GM19035 (cell line): ENCODE measurements around the gene PTPN14.
"Not testable (repeated sequence)": the region's sequence is repeated elsewhere in the genome, so short reads cannot be mapped to it uniquely, and the experiment has no call there.

Experiments
- ATAC-seq: cut with Tn5 transposase; IDR thresholded peaks from one replicate; pipeline ENCODE4 v1.9.1; 2021; ENCODE audit not compliant: unreplicated experiment

The PTPN14 gene

DNA sequence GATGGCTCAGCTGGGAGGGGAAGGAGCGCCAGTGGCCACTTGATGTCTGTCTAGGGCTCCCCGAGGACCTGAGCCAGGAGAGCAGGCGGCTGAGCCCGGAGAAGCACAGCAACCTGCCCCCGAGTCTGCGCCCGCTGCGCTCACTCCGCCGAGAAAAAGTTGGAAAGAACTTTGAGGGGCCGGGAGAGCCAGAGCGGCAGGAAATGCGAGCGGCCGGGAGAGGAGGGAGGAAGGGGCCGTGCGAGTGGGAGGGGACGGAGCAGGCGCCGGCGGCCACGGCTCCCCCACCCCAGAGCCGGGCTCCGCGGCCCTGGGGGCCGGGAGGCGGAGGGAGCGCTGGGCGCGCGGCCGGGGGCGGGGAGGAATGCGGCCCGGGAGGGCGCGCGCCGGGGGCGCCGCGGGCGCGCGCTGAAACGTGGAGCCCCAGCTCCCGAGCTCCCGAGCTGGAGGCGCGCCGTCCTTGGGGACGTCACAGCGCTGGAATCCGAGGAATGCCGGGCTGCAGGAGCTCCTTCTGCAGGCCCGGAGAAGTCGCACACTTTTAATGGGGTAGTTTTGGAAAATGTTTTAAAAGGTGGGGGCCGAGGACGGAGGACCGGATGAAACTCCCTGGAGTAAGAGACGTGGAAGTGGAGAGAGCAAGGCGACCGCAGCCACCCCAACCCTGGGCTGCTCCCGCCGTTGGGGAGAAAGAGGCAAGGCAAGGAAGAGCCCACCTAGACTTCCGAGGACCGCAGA lies at the start of gene PTPN14:
TSS of gene PTPN14 (minus strand) at position 167 of the 738 bp plus-strand sequence. CDS start 86,799 bp downstream, outside the sequence.
- ATAC-seq = no peak

DNA sequence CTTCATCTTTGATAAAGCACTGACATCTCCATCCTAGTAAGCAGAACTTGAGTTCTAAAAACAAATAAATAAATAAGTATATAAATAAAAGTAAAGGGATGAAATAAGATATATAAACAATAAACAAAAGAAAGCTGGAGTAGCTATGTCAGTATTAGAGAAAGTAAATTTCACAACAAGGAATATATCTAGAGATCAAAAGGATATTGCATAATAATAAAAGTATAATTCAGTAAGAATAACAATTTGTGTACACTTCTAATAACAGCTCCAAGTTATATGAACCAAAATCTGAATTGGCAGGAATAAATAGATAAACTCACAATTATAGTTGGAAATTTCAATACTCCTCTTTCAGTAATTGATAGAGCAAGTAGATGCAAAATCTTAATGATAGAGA lies 41.8 kb upstream of the PTPN14 start:
- no peak for ATAC-seq

DNA sequence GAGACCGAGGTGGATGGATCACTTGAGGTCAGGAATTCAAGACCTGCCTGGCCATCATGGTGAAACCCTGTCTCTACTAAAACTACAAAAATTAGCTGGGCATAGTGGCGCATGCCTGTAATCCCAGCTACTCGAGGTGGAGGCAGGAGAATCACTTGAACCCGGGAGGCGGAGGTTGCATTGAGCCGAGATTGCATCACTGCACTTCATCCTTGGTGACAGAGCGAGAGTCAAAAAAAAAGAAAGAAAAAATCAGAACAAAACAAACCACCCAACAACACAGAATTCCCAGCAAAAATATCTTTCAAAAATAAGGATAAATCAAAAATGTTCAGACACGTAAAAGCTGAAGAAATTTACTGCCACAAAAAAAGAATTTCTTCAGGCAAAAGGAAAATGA lies 40.5 kb upstream of the PTPN14 start:
- ATAC-seq = not testable (repeated sequence)

DNA sequence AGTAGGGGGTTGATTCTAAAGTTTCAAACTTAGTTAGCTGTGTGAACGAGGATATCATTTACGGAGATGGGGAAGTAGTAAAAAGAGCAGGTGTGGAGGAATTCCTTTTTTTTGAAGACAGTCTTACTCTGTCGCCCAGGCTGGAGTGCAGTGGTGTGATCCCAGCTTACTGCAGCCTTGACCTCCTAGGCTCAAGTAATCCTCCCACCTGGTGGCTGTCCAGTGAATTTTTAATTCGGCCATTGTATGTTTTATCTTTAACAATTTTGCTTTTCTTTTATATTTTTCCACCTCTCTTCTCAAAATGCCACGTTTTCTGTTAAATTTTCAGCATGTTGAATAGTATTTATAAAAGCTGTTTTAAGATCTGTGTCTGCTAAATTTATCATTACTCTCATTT lies 39.3 kb upstream of the PTPN14 start:
- no peak for ATAC-seq

DNA sequence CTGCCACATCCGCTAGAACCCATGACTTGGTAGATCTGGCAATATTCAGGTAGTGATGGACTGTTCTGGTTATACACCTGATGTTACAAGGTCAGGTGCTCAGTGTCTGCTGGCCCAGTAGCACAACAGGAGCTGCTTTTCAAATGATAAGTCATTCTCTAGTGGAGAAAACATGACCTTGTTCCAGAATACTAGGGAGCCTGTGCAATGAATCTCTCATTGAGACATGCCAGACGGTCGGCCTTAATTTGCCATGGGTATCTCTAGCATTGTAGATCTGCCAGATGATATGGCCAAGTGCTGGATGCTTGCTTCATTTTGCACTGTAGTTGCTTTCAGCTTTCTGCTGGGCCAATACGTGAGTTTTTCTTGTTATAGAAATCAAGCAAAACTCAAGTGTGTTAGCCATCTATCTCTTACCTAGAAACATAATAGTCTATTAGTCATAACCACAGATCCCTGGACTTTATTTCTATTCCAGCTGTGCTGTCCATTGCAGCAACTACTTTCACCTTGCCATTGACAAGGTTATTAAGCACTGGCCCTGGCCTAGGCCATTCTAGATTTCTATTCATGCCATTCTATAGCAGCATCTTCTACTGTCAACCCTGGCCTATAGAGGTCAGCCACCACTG lies 37.7 kb upstream of the PTPN14 start:
- ATAC-seq = no peak

DNA sequence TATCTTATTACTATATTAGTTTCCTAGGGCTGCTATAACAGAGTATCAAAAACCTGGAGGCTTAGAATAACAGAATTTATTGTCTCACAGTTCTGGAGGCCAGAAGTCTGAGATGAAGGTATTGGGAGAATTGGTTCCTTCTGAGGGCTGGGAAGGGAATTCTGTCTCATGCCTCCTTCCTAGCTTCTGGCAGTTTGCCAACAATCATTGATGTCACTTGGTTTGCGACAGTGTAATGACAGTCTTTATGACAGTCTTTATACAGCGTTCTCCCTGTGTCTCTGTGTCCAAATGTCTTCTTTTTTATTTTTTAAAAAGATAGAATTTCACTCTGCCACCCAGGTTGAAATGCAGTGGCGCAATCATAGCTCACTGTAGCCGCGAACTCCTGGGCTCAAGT lies 35.8 kb upstream of the PTPN14 start:
- no peak for ATAC-seq

DNA sequence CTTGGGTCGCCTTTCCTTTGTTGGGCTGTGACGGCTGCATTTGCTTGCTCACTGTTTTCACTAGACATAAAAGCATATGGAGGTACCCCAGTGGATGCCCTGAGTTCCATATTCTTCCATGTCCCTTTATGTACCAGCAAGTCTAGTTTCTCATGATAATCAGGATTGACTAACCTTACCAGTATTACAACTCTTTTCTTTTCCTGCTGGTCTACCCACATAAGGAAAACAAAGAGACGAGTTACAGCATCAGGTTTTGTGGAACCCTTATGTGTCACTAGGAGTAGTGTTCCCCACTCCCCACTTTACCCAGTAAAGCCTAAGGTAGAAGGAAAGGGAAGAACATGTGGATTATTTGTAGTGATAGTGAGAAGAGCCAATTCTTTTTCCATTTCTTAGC lies 35.2 kb upstream of the PTPN14 start:
- no peak for ATAC-seq

DNA sequence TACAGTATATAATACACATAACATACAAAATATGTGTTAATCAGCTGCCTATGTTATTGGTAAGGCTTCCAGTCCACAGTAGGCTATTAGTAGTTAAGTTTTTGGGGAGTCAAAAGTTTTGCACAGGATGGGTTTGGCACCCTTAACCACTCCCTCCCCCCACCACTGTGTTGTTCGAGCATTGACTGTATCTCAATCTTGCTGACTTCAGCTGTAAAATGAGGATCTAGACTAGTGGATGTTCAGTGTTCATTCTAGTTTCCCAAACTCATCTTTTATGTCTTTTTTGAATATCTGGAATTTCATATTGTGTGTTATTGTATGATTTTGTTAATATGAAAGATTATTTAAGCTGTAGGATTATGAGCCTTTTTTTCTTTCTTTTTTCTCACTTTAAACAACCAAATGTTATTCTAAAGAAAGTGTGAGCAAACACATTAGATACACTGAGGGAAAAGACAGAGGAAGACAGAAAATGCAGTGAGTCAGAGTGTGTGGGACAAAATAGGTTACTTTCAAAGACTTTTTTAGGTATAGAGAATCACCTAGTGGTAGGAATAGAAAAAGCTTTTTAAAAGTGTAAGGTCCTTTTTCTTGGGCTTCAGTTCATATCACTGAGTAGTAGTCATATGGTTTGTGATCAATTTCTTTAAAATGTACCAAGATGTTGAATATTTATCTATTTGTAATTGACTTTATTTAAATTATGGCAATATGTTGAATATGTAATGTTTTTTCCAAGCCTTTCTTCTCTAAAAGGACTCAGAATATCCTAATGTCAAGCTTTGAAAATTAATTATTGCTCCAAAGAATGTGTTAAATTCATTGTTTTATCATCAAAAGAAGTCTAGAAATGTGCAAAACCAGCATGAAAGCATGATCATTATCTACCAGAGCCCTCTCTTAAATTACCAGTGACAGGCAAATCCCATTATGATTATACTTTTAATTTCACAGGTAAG lies 33.7 kb upstream of the PTPN14 start:
- ATAC-seq = peak; percentile 80

DNA sequence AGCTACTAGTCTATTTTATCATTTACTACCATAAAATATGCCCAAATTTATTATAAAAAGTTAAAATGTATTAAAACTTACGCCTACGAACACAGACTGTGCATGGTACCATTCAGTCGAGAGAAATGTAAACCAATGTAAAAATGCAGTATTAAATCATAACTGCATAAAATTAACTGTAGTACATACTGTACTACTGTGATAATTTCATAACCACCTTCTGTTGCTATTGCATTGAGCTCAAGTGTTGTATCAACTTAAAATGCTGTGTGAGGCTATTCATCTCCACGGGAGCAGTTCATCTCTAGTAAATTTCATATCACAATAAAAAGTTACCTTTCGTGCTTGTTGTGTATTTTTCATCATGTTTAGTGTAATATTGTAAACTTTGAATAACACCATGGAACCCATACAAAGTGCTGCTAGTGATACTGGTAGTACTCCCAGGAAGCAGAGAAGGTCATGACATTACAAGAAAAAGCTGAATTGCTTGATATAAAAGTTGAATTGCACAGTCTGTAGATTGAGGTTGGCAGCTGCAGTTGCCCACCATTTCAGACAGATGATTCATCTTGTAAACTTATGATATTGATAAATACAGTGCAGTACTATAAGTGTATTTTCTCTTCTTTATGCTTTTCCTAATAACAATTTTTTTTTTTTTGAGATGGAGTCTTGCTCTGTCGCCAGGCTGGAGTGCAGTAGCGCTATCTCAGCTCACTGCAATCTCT lies 32.6 kb upstream of the PTPN14 start:
- ATAC-seq = no peak

DNA sequence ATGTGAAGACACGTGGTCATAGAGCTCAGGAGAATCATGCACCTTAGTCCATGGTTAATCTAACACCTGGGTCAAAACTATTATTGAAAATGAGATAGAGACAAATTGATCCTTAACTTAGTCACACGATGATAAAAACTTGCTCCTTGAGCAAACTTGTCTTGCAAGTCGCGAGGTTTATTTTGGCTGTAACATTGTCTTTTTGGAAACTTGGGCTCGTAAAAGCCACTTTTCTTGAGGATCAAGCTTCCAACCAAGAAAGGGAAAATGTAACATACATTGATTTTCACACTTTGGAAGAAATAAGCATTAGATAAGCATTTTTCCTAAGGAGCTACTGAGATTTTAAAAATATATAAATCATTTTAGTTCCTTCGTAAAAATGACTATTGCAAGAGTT lies 31.7 kb upstream of the PTPN14 start:
- ATAC-seq = no peak

DNA sequence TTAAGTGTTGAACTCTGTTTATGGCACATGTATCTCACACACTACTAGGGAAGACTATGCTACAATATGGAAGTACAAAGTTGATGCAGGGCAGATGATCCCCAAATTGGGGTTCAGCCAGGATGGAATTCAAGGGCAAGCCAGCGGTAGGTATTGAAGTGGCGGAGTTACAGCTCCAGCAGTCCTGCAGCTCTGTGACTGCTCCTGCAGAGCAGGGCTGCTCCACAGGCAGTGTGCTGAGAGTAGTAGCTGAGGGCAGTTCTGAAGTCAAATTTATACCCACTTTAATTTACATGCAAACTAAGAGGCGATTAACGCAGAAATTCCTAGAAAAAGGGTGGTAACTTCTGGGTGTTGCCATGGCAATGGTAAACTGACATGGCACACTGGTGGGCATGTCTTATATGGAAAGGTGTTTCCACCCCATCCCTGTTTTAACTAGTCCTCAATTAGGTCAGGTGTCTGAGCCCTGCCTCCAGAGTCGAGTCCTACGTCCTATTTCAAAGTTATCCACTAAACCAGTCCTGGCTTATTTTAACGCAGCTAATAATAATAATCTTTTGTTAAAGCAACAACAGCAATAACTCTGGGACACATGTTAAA lies 31.0 kb upstream of the PTPN14 start:
- no peak for ATAC-seq

DNA sequence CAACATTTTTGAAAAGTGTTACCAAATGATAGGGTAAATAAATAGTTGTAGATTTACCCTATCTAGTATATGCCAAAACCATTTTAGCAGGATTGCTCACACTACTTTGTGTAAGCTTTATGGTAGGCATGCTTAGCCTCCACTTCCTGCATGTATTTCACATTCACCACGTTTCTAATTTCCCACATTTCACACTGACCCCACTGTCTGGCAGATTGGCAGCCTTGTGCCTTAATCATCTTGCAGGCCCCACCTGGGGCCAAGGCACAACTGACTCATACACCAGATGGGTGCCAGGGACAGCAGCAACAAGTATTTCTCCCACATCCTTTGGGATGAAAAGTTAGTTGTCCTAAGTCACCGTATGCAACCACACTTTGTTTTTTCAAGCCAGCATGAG lies 30.4 kb upstream of the PTPN14 start:
- ATAC-seq = no peak

DNA sequence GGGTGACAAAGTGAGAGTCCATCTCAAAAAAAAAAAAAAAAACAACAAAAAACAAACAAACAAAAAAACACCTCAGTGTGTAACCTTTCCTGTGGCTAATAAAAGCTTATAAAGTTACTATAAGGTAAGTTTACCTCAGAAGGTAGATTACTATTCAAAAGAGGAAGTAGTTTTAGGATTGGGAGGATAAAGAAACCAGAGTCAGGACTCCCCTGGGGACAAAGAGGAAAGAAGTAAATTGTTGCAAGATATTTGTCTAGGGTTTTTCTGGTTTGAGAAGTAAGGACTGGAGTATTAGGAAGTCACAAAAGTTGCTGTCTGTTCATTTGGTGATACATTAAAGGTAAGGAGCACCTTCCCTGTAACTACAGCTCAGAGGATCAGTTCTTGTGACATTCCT lies 27.8 kb upstream of the PTPN14 start:
- ATAC-seq = no peak

DNA sequence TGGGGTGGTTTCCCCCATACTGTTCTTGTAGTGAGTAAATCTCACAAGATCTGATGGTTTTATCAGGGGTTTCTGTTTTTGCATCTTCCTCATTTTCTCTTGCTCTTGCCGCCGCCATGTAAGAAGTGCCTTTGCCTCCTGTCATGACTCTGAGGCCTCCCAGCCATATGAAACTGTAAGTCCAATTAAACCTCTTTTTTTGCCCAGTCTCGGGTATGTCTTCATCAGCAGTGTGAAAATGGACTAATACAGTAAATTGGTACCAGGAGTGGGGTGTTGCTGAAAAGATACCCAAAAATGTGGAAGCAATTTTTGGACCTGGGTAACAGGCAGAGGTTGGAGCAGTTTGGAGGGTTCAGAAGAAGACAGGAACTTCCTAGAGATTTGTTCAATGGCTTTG lies 24.7 kb upstream of the PTPN14 start:
- ATAC-seq = not testable (repeated sequence)

DNA sequence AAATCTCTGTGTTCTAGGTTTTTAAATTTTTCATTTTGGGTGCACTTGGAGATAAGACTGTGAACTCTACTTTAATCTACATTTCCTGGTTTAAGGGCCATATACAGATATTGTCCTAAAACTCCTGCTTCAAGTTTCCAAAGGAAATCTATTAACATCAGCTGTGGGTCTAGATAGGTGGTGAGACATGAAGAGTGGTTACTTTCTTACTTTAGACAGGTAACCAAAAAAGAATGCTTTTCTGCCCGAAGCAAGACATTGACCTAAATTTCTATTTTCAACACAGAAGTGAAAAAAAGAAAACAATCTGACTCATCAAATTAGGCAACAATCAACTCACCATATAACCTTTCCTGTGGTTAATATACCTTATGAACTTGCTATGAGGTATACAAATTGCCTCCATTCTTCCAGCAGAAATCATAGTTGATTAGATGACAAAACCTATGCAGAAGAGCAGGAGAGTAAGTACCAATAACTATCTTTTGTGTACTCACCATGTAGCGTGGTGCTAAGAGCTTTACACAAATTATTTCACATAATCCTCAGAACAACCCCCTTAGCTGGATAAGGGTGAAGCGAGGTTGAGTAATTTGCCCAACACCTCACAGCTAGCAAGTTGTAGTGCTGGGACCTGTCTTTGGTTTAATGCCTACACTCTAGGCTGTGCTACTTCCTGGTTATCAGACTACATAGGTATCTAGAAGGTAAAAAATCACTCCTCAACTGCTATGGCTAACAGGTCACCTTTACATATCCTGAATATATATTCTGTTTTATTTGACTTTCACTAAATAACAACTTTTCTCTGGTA lies 23.4 kb upstream of the PTPN14 start:
- ATAC-seq = no peak

DNA sequence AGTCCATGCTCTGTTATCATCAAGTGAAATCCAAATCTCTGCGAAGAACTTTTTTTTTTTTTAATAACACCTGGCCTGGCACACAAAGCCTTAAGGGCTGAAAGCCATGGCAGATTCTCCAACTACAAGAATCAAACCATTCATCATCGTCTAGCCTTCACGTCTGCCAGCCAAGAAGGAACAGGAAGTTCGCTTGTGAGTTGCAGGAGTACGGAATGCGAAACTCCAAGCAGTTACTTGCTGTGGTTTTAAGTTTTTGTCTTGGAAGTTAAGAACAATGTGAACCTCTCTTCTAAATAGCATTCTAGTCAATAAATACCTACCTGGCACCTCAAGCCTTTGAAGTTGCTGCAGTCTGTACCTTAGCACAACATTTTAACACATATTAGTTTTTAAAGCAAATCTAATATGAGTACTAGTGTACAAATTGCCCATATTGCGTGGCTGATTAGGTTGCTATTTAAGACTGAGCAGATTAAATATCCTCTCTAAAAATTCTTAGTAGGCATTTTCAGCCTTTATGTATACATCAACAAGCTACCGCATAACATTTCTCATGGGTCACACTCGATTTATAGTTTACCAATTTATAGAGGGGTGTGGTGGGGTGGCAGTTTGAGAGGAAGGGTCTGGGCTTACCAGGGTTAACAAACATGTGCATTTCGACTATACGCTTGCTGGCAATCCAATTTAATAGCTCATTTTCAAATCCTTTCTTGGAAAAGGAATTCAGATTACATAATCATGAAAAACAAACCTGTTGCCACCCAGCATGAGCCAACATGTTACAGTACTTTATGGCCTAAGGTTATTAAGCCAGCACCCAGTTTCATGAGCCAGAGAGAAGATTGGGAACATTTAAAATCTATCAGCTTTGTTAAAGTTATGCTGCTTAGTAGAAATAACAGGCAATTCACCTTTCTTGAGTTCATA lies 22.2 kb upstream of the PTPN14 start:
- ATAC-seq = no peak

DNA sequence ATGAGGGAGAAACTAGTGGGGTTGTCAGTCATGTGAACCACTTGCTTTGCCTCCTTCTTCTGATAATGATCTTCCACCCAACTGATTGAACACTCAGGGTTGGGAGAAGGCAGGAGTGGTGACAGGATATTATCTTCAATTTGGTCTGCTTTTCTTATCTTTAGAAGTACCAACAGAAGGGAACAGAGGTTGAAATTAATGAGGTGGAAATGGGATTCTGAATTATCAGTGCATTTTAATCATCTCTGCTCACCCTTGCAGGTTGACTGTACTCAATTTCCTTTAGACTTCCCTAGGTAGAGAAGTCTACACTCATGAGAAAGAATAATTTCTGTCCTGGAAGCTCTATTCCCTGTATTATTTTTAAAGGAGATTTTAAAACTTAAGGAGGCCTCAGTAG lies 19.9 kb upstream of the PTPN14 start:
- ATAC-seq = no peak

DNA sequence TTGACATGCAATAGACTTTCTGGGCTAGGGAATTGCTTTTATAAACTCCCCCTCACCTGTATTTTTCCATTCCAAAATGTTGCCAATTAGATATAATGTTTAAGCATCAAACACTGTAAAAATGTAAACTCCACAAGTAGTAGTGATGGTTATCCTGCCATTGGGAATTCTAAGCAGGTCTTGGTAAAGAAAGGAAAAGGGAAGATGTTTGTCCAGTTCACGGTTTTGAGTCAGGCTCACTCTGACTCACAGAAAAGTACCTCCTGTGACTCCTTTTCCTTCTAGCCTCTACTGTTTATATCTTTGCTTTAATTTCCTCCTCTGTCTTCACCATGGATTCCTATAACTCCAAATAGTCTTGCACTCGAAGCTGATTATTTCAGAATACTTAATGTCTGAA lies 19.0 kb upstream of the PTPN14 start:
- ATAC-seq = no peak
